H1 (cell line): Measurements from ENCODE around the gene HELZ2.
A peak's percentile ranks its signal among the peaks of the same experiment; 100 is the strongest.

Source experiments
- BACH1 ChIP-seq: IDR thresholded peaks from 2 replicates; pipeline ENCODE4 v1.6.1; 2012; ENCODE audit warnings: low read length, improper control_type of control experiment
- CREB1 ChIP-seq: IDR thresholded peaks from 2 replicates; pipeline ENCODE4 v1.6.1; 2012; ENCODE audit warnings: inconsistent platforms
- CTCF ChIP-seq, 3 experiments: IDR thresholded peaks; 1 replicate in 2 of 3; 2 replicates in 1 of 3; pipeline versions ENCODE4 v1.5.1 to v1.6.1; 2011; ENCODE audit warnings: low read length in 3 of 3, mild to moderate bottlenecking in 3 of 3, inconsistent platforms in 2 of 3, low read depth in 1 of 3, moderate library complexity in 1 of 3; ENCODE audit not compliant: insufficient read depth in 1 of 3; ENCODE audit errors: control extremely low read depth in 1 of 3
- EGR1 ChIP-seq: IDR thresholded peaks from 2 replicates; pipeline ENCODE4 v1.6.1; 2011; ENCODE audit warnings: low read depth, low read length, borderline replicate concordance
- EZH2 ChIP-seq: fragments of 200-600 bp; sonication (generic); IDR thresholded peaks from 2 replicates; pipeline ENCODE4 v1.7.1; 2012; ENCODE audit warnings: low read depth, mild to moderate bottlenecking, moderate library complexity, low read length, inconsistent platforms; ENCODE audit not compliant: severe bottlenecking
- FOSL1 ChIP-seq: IDR thresholded peaks from 2 replicates; pipeline ENCODE4 v1.6.1; 2011; ENCODE audit warnings: mild to moderate bottlenecking, low read depth, low read length, moderate library complexity; ENCODE audit not compliant: insufficient read depth
- MAX ChIP-seq: IDR thresholded peaks from 2 replicates; pipeline ENCODE4 v1.6.1; 2012; ENCODE audit warnings: inconsistent platforms
- POLR2AphosphoS5 ChIP-seq: IDR thresholded peaks from 2 replicates; pipeline ENCODE4 v1.6.1; 2011; ENCODE audit warnings: low read depth, low read length
- RBBP5 ChIP-seq: IDR thresholded peaks from 2 replicates; pipeline ENCODE4 v1.7.1; 2012; ENCODE audit warnings: low read depth, mild to moderate bottlenecking, inconsistent platforms, low read length, moderate library complexity, borderline replicate concordance
- SUZ12 ChIP-seq: fragments of 200-600 bp; sonication (generic); IDR thresholded peaks from 2 replicates; pipeline ENCODE4 v1.6.1; 2012; ENCODE audit warnings: mild to moderate bottlenecking, inconsistent platforms, low read length, moderate library complexity, mixed read lengths
- TAF1 ChIP-seq: IDR thresholded peaks from 2 replicates; pipeline ENCODE4 v1.6.1; 2011; ENCODE audit warnings: mild to moderate bottlenecking, low read depth, low read length
- USF2 ChIP-seq: IDR thresholded peaks from 2 replicates; pipeline ENCODE4 v1.6.1; 2011; ENCODE audit warnings: low read length, improper control_type of control experiment

GRCh38 chr20:63534831-63535651 is 39.0 kb downstream of the HELZ2 start:
- no peak for TF ChIP-seq EZH2
- TF ChIP-seq CTCF (IDR thresholded peaks at IDR 0.05; ENCODE audit: control extremely low read depth in 1 of 3, insufficient read depth in 1 of 3, low read depth in 1 of 3, low read length in 3 of 3): no peak
- 0 out of 2 replicates have a peak, but pooled peaks have one; percentile 33 for TF ChIP-seq MAX
- no peak for TF ChIP-seq USF2
- no peak for TF ChIP-seq BACH1
- no peak for TF ChIP-seq TAF1
- no peak for TF ChIP-seq EGR1
- TF ChIP-seq SUZ12: no peak
- no peak for TF ChIP-seq POLR2AphosphoS5
- no peak for TF ChIP-seq FOSL1
- no peak for TF ChIP-seq RBBP5
- no peak for TF ChIP-seq CREB1
